GM13976 (cell line): Measurements from ENCODE around the gene TMEM89.

Source experiments
- DNase-seq: peaks from one replicate; pipeline ENCODE4 v3.0.0; 2012; ENCODE audit warnings: low spot score
- CTCF ChIP-seq: IDR thresholded peaks from 2 replicates; pipeline ENCODE4 v1.5.1; 2012; ENCODE audit warnings: borderline replicate concordance, mild to moderate bottlenecking; ENCODE audit not compliant: insufficient read depth; ENCODE audit errors: extremely low read depth, missing control alignments, control extremely low read depth
- in situ Hi-C: fragments of 300-500 bp; cut with MboI; formaldehyde crosslinking; loops from one replicate; pipeline ENCODE4 v1.12.0; 2022; ENCODE audit warnings: low sequenced_read_pairs, mixed read lengths, inconsistent platforms; ENCODE audit not compliant: unreplicated experiment

The TMEM89 gene

GRCh38 chr3:48634661-48635221, 13.2 kb upstream of the TMEM89 start:
- no peak for TF ChIP-seq CTCF
- peak; percentile 77 for DNase-seq
- in situ Hi-C loops: no loop called here

GRCh38 chr3:48633743-48634142, 12.2 kb upstream of the TMEM89 start:
- no peak for TF ChIP-seq CTCF
- in situ Hi-C loops: no loop called here
- no peak for DNase-seq

- in situ Hi-C loops: no loop called here
- no peak for DNase-seq
- TF ChIP-seq CTCF: no peak
These were observed 11.7 kb upstream of the TMEM89 start for GRCh38 chr3:48633256-48633655.

- in situ Hi-C loops: no loop called here
- DNase-seq: no peak
- TF ChIP-seq CTCF: no peak
These were observed 10.2 kb upstream of the TMEM89 start for GRCh38 chr3:48631516-48632448.

- in situ Hi-C loops: no loop called here
- no peak for DNase-seq
- no peak for TF ChIP-seq CTCF
These were observed 9.3 kb upstream of the TMEM89 start for GRCh38 chr3:48630833-48631232.

GRCh38 chr3:48630407-48630806, 8.8 kb upstream of the TMEM89 start:
- DNase-seq: no peak
- TF ChIP-seq CTCF: no peak
- in situ Hi-C loops: no loop called here
